GM18907 (cell line): ENCODE measurements around the gene PRRT1B.

Experiments used
- ATAC-seq: cut with Tn5 transposase; IDR thresholded peaks from one replicate; pipeline ENCODE4 v1.9.1; 2021; ENCODE audit warnings: mild to moderate bottlenecking, moderate library complexity; ENCODE audit not compliant: unreplicated experiment

PRRT1B gene

DNA sequence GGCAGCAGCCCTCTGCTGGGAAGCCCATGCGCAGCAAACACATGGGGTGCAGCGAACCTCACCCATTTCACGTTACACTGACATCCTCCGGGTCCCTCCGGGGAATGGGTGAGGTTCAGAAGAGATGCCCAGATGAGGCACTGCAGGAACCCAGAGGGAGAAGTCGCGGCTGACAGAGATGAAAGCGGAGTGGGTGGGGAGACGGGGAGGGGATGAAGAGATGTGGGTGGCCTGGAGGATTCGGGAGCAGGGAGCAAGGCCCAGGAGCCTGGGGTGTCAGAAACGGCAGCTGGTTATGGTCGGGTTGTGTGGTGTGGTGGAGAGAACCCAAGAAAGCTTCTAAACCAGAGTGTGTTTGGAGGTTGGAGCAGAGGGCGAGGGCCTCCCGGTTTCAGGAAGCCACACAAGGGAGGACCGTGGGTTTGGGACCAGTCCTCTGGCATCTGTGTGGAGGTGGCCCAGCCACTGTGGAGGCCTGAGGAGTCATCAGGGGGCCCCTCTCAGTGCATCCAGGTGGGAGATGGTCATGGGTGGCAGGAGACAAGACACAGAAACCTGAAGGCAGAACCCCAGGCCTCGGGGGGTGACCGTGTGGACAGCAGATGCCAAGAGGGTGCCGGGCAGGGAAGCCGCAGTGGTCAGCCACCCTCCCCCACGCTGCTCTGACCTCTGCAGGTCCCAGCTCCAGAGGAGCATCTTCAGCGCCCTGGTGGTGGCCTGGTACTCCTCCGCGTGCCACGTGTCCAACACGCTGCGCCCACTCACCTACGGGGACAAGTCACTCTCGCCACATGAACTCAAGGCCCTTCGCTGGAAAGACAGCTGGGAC, 22.9 kb upstream of the PRRT1B start:
- no peak for ATAC-seq

DNA sequence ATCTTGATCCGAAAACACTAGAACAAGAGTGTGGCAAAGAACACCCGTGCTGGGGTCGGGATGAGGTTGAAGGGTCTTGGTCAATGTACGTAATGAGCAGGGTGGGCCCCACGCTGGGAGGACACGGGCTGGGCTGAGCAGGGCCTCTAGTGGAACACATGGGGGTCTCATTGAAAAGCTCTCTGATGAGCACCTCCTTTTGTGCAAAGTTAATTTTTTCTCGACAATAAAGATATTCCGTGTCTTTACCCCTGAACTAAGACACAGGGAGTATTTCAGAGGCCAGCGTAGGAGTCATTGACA, 22.3 kb upstream of the PRRT1B start:
- no peak for ATAC-seq

DNA sequence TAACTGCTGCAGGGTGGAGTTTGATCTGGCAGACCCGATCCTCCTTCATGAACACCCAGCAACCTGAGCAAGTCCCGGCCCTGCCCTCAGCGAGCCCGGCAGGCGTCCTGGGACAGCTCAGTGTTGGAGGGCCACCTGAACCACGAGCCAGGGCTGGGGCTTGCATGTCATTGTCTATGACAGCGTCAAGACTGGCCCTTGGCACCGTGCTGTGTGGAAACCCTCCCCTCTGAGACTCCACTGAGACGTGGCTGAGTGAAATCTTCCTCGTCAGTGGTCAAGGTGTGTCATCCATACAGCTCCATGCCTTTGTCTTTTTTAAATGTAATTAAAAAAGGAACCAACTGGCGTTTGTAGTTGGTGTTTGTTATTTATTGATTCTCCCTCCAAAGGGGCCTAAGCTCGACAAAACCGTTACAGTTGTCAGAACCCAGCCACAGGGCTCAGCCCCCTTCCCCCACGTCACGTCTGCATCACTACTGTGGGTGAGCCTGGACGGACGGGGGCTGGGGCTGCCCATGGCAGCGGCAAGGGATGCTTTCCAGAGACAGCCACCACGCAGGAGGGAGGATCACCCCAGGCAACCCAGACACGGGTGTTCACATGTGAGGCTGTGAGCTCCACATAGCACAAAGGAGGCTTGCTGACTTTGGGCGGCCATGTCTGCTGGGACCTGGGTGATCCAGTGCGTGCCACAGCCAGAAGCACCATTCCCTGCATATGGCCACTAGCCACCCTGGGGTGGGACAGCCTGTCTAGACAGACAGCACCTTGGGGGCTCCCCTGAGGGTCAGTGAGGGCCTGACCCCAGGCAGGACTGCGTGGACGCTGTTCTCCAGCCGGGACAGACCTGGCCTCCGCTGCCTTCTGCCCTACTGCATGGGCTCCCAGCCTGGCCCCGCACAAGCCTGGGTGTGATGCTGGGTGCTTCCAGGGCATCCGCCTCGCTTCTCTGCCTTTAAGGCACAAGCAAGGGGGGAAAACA, 21.6 kb upstream of the PRRT1B start:
- ATAC-seq, result no peak

DNA sequence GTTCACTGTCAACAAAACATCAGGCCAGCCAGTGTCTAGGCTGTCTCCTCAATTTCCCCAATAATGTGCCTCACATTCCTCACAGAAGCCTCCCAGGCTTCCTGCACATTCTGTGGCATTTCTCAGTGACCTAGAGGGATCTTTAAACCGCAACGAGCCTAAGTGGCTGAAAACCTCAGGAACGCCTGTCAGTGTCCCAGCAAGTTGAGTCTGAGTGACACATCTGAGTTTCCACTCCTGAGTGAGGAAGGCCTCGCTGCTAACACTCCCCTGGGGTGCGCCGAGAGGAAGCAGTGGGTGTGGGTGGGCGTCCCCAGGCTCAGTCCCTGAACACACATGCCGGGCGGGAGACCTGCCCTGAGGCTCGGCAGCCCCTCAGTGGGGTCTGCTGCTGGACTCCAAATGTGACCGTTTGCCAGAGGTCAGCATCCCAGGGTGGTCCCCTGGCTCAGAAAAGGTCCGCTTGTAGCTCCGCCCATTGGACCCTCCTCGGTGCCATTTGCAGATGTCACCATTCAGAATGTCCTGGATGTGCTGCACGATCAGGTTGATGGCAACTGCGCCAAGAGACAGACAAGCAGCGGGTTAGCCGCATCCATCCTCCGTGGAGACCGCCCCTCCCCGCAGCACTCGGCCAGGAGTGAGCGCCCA, 20.5 kb upstream of the PRRT1B start:
- no peak for ATAC-seq

- no peak for ATAC-seq
Measured at GRCh38 chr9:131525643-131526565, 19.4 kb upstream of the PRRT1B start.

- ATAC-seq, result no peak
Measured at GRCh38 chr9:131528186-131528585, 17.1 kb upstream of the PRRT1B start.

DNA sequence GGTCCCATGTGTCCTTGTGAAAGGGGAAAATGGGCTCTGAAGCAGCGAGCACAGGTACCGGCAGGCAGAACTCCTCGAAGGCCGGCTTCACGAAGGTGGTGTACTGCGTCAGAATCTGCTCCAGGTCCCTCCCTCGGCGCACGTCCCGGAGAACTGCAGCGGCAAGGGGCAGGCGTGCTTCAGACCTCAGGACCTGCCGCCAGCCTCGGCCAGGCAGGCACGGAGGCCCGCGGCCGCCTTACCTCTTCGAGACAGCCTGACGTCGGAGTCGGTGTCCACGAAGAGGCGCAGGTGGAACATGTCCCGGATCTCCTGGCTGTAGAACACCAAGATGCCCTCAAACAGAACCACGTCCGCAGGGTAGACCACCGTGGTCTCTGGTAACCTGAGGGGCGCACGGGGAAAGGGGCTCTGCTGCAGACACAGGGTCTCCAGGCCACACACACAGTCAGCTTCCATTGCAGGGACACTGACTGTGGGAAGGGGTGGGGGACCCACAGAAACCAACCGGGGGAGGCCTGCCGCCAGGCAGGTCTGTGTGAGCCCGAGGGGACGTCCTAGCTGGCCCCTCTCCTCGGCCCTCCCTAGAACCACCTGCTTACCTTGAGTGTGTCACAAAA, 16.3 kb upstream of the PRRT1B start:
- ATAC-seq, result no peak

GRCh38 chr9:131529597-131530545, 15.5 kb upstream of the PRRT1B start:
- no peak for ATAC-seq

DNA sequence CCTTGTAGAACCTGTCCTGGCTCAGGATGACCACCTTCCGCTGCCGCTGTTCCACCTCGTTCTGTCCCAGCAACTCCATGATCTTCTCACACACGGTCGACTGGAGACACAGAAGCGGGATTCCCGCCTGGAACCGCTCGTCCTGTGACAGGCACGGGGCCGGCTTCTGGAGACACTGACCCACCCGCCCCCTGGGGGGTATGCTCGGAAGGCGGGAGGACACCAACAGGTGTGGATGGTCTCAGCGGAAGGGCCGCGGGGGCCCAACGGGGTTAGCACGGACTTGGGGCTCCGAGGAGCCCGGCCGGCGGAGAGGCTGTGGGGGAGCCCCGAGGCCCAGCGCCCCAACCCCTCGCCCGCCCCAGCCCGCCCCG, 14.8 kb upstream of the PRRT1B start:
- peak; percentile 4 for ATAC-seq

GRCh38 chr9:131530920-131531832, 14.1 kb upstream of the PRRT1B start, which contains the start of gene UCK1:
TSS of gene UCK1 (minus strand) at chr9:131531263. CDS start at chr9:131531174, 89 bp downstream.
- ATAC-seq, result peak; percentile 75

DNA sequence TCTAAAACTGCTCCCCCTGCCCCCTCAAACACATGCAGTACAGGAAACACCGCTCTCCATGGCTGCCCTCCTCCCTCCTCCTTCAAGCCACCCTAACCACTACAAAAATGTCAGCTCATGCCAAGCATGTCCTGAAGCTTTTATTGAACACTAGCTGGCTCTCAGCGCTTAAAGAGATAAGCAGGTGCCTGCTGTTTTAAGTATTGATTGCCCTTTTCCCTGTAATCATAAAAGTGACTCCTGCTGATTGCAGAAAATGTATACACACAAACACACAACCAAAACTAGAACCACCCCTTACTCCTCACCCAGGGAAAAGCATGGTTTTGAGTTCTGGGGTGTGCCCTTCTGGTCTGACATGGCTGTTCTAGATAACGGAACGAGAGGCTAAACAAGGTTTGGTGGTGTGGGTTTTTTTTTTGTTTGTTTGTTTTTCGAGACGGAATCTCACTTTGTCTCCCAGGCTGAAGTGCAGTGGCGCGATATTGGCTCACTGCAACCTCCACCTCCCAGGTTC, 10.5 kb upstream of the PRRT1B start:
- no peak for ATAC-seq

- ATAC-seq, result no peak
Measured at GRCh38 chr9:131537946-131538345, 7.4 kb upstream of the PRRT1B start.

- ATAC-seq, result no peak
Measured at GRCh38 chr9:131539223-131539923, 6.0 kb upstream of the PRRT1B start.

GRCh38 chr9:131543141-131543540, 2.2 kb upstream of the PRRT1B start:
- ATAC-seq, result no peak

DNA sequence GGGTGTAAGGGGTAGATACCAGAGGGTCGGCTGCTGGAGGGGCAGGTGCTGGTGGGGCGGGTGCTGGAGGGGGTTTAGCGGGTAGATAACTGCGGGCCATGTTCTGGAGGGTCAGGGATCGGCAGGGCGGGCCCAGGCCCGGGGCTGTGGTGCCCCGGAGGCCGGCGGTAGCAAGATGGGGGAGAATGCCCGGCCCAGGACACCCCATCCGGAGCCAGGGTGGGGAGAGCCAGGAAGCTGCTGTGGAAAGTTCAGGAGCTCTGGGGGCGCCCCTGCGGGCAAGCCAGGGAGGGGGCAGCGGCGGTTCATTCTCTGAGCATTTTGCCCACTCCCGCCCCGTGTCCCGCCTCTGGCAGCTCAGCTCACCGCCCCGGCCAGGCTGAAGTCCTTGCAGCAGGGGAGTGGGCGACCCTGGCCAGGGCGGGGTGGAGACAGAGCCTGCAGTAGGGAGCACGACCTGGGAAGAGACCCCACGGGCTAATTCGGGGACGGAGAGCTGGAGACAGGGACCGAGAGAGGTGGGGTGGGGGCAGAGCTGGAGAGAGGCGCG, 538 bp downstream of the PRRT1B start:
- no peak for ATAC-seq

GRCh38 chr9:131546336-131547084, 1.2 kb downstream of the PRRT1B start:
- ATAC-seq, result no peak
